GM12878 (cell line): Measurements from ENCODE around the gene COL4A2. TPM values are rescaled to one million over a fixed set of nuclear protein-coding genes. Genes with fewer than 3 reads are reported as not detected.

Experiments
- ATAC-seq: fragments of 200-7000 bp; cut with Tn5 transposase; 3 replicates; pipeline ENCODE4 v1.9.1; 2020; ENCODE audit warnings: mild to moderate bottlenecking, moderate library complexity
- BruUV-seq: library from RNA; stranded (reverse); fragments of 400-500 nt; replicated peaks from 2 replicates; lab custom pipeline; 2021; lab: Mats Ljungman, UMichigan
- CTCF ChIA-PET: fragments of 300-600 bp; sonication (Branson Sonifier 250); formaldehyde crosslinking; extraction: SDS; loops from one replicate; lab custom pipeline; 2021; ENCODE audit warnings: inconsistent platforms; lab: Yijun Ruan, JAX
- POLR2A ChIA-PET: fragments of 350-600 bp; formaldehyde crosslinking; extraction: SDS; loops from one replicate; lab custom pipeline; 2021; ENCODE audit warnings: inconsistent platforms; lab: Charles Lee
- RAD21 ChIA-PET: fragments of 300-600 bp; sonication (Branson Sonifier 250); formaldehyde crosslinking; loops from one replicate; lab custom pipeline; 2023; ENCODE audit warnings: antibody characterized with exemption; ENCODE audit not compliant: unreplicated experiment; lab: Charles Lee
- SMC1A ChIA-PET: fragments of 300-600 bp; sonication (Branson Sonifier 250); formaldehyde crosslinking; loops from one replicate; lab custom pipeline; 2023; ENCODE audit not compliant: unreplicated experiment, uncharacterized antibody; lab: Charles Lee
- DNase-seq: peaks from one replicate; pipeline ENCODE4 v3.0.0-alpha.2; 2011; ENCODE audit warnings: low read depth, low spot score
- FAIRE-seq: peaks from 3 replicates; lab custom pipeline; 2011; peaks lifted over from hg19 to GRCh38; lab: Jason Lieb, UNC
- H2AFZ ChIP-seq: 2 replicates; pipeline ENCODE4 v1.6.0; 2011; ENCODE audit warnings: low read depth, low read length, control low read depth; ENCODE audit not compliant: control insufficient read depth
- H3K27ac ChIP-seq: 2 replicates; pipeline ENCODE4 v1.5.1; 2011; ENCODE audit warnings: control low read depth; ENCODE audit not compliant: control insufficient read depth, insufficient read depth
- H3K27me3 ChIP-seq, 2 experiments: replicated peaks in 1 of 2; 2 replicates each; pipeline versions ENCODE4 v1.6.0 to v1.6.1; 2011; ENCODE audit warnings: low read length in 1 of 2; ENCODE audit not compliant: control insufficient read depth in 2 of 2, insufficient read depth in 2 of 2
- H3K36me3 ChIP-seq, 2 experiments: 2 replicates each; pipeline ENCODE4 v1.5.1; 2011; ENCODE audit warnings: low read length in 1 of 2; ENCODE audit not compliant: control insufficient read depth in 2 of 2, insufficient read depth in 2 of 2
- H3K4me1 ChIP-seq: 2 replicates; pipeline ENCODE4 v1.6.1; 2011; ENCODE audit warnings: mild to moderate bottlenecking, low read length, moderate library complexity, mixed read lengths; ENCODE audit not compliant: control insufficient read depth, insufficient read depth
- H3K4me2 ChIP-seq: 2 replicates; pipeline ENCODE4 v1.6.0; 2011; ENCODE audit warnings: control low read depth; ENCODE audit not compliant: control insufficient read depth, insufficient read depth
- H3K4me3 ChIP-seq: fragments of 200-600 bp; sonication (generic); 2 replicates; pipeline ENCODE4 v1.5.1; 2016
- H3K79me2 ChIP-seq: 2 replicates; pipeline ENCODE4 v1.6.0; 2011; ENCODE audit warnings: low read length; ENCODE audit not compliant: control insufficient read depth, insufficient read depth
- H3K9ac ChIP-seq: 2 replicates; pipeline ENCODE4 v1.8.0; 2011; ENCODE audit warnings: low read length, control low read depth, mixed read lengths; ENCODE audit not compliant: control insufficient read depth, insufficient read depth
- H3K9me3 ChIP-seq: replicated peaks from 3 replicates; pipeline ENCODE4 v1.5.1; 2011; ENCODE audit warnings: mild to moderate bottlenecking, low read length; ENCODE audit not compliant: control insufficient read depth, insufficient read depth
- H4K20me1 ChIP-seq: 2 replicates; pipeline ENCODE4 v1.6.0; 2011; ENCODE audit not compliant: control insufficient read depth, insufficient read depth
- E2F8 ChIP-seq: fragments of 450-650 bp; IDR thresholded peaks from 2 replicates; pipeline ENCODE4 v1.6.1; 2018; ENCODE audit warnings: mild to moderate bottlenecking, low read depth, moderate library complexity; ENCODE audit not compliant: partially characterized antibody
- E4F1 ChIP-seq: fragments of 450-650 bp; IDR thresholded peaks from 2 replicates; pipeline ENCODE4 v1.6.1; 2018; ENCODE audit warnings: borderline replicate concordance, mild to moderate bottlenecking; ENCODE audit not compliant: partially characterized antibody
- IRF5 ChIP-seq: fragments of 450-650 bp; IDR thresholded peaks from 2 replicates; pipeline ENCODE4 v1.6.1; 2017; ENCODE audit warnings: borderline replicate concordance
- NFYB ChIP-seq: IDR thresholded peaks from 2 replicates; pipeline ENCODE4 v1.6.1; 2011; ENCODE audit warnings: low read depth, mild to moderate bottlenecking, low read length, improper control_type of control experiment, moderate library complexity; ENCODE audit not compliant: insufficient read depth
- ZNF207 ChIP-seq: fragments of 450-650 bp; IDR thresholded peaks from 2 replicates; pipeline ENCODE4 v1.6.1; 2014; ENCODE audit warnings: antibody characterized with exemption, mild to moderate bottlenecking, borderline replicate concordance
- WGBS: methylation state at CpG from one replicate; pipeline ENCODE4 v1.1.6; 2016; ENCODE audit warnings: low lambda C conversion rate; ENCODE audit not compliant: insufficient replicate concordance, insufficient coverage; ENCODE audit errors: missing lambda C conversion rate; 5-methylcytosine and 5-hydroxymethylcytosine counted together
- in situ Hi-C: fragments of 300-500 bp; cut with MboI; formaldehyde crosslinking; loops from 9 replicates; pipeline ENCODE4 v1.14.3; 2018; ENCODE audit warnings: mixed read lengths
- intact Hi-C: fragments of 100-400 bp; cut with micrococcal nuclease; formaldehyde crosslinking; loops from one replicate; pipeline ENCODE4 v1.14.2; 2022; ENCODE audit not compliant: unreplicated experiment
- polyA plus RNA-seq, 11 experiments: library from polyadenylated mRNA; depleted of rRNA in 4 of 11; unstranded in 6 of 11; stranded (reverse) in 5 of 11; fragments of >200 nt; fragmentation: Nextera tagmentation in 4 of 11; fragmentation: Illumina TruSeq in 1 of 11; extraction: Ambion mirVana in 4 of 11; extraction: Trizol in 1 of 11; gene quantifications; 1 replicate in 1 of 11; 2 replicates in 10 of 11; pipeline versions ENCODE4 v1.2.1 to v1.2.3, GENCODE V29; 2011 to 2016; ENCODE audit warnings: inconsistent platforms in 2 of 11, missing spikeins in 2 of 11, low read depth in 1 of 11
- total RNA-seq, 4 experiments: library from RNA; depleted of rRNA in 3 of 4; stranded (reverse); fragments of >200 nt in 3 of 4; fragmentation: Illumina TruSeq in 1 of 4; extraction: Trizol in 1 of 4; gene quantifications; 2 replicates each; pipeline versions ENCODE4 v1.2.1 to v1.2.3, GENCODE V29; 2013 to 2021

Gene COL4A2
- total and polyA plus RNA-seq, 10 of the 15 experiments (the other 5 are each of a cell fraction or from before 2014, with no cell fraction given): 0.16 to 1.6 (median 0.62) TPM; not detected in 3

- Histone ChIP-seq H3K36me3 (no peaks in the 10 kb centered on the region), H3K9me3 (no peaks in the 10 kb centered on the region; the same call in 2 of the 3 replicates), H4K20me1 (no peaks in the 10 kb centered on the region; the same call in 1 of the 2 replicates), H2AFZ (no peak overlapping the region), H3K79me2 (no peaks in the 10 kb centered on the region), H3K27me3 (peaks cover 15 to 19% of the 10 kb centered on the region in 2 experiments), H3K4me1 (no peaks in the 10 kb centered on the region), H3K27ac (no peak overlapping the region), H3K4me2 (no peak overlapping the region), H3K4me3 (no peak overlapping the region), H3K9ac (no peak overlapping the region)
- ChIA-PET RAD21 (no interaction called here), POLR2A (no interaction called here), SMC1A (interaction anchor here (0.7 kb wide), 1 partner anchor 19 kb away, joined by 5 read pairs; no protein-coding TSS in a partner anchor), CTCF (no interaction called here)
- 27% methylated on average over 4 of the region's 4 CpGs for WGBS
- BruUV-seq: no TSS peak
- in situ Hi-C loops (no loop called here), intact Hi-C loops (no loop called here)
- FAIRE-seq: no peak
- no peak for ATAC-seq
- TF ChIP-seq E2F8: no peak
- no peak for TF ChIP-seq ZNF207
- no peak for TF ChIP-seq NFYB
- TF ChIP-seq E4F1: no peak
- TF ChIP-seq IRF5: no peak
- DNase-seq: no peak
Observed at GRCh38 chr13:110305001-110305400, 2.1 kb upstream of the COL4A2 start.
